ENCODE results near the gene TMED6. TPM values are rescaled to one million over a fixed set of nuclear protein-coding genes. Genes with fewer than 3 reads are reported as not detected.

TMED6 gene
- total RNA-seq, 1 experiment from 2014 or later, result 0.91 TPM

GRCh38 chr16:69325784-69326171 lies 25.8 kb downstream of the TMED6 start (continued):
- TF ChIP-seq CTCF (IDR thresholded peaks at IDR 0.05 in 2 of 3, conservative IDR thresholded peaks at IDR 0.05 in 1 of 3; ENCODE audit: borderline replicate concordance in 1 of 3, insufficient read depth in 1 of 3, low read depth in 2 of 3, low read length in 2 of 3), result no peak
- TF ChIP-seq SIN3A (IDR thresholded peaks at IDR 0.05; ENCODE audit: low read depth), result no peak
- TF ChIP-seq RAD21 (IDR thresholded peaks at IDR 0.05; ENCODE audit: low read depth), result no peak

- H3K79me2 ChIP-seq (ENCODE audit: insufficient read depth, low read length), result peaks cover 92% of the 10 kb centered on the region
- no peaks in the 10 kb centered on the region for H3K9me3 ChIP-seq (ENCODE audit: control insufficient read depth in 1 of 2, insufficient read depth in 1 of 2, low read depth in 1 of 2, low read length in 2 of 2)
- DNase-seq (ENCODE audit: low read depth, low spot score) (no peak), ATAC-seq (no peak)
- intact Hi-C loops (cut with micrococcal nuclease), result no loop called here
- peak overlapping the region; percentile 9; the same call in 1 of the 2 replicates for H3K27ac ChIP-seq (ENCODE audit: low read depth, low read length)
- no peak overlapping the region for H3K4me2 ChIP-seq (ENCODE audit: low read length)
- no peaks in the 10 kb centered on the region for H3K27me3 ChIP-seq (ENCODE audit: insufficient read depth, low read length)
- CTCF ChIA-PET, result no interaction called here
- BruUV-seq (replicated peaks), result TSS peak; percentile 25
- no peak for TF ChIP-seq EGR1 (IDR thresholded peaks at IDR 0.05; ENCODE audit: low read depth)
- no peak for TF ChIP-seq ZFX (IDR thresholded peaks at IDR 0.05)
- TF ChIP-seq SRF (IDR thresholded peaks at IDR 0.05; ENCODE audit: low read depth), result no peak
- no peak overlapping the region for H3K9ac ChIP-seq (ENCODE audit: low read length)
- peaks cover 11 to 20% of the 10 kb centered on the region in 2 experiments for H3K4me1 ChIP-seq (ENCODE audit: control insufficient read depth in 1 of 2, insufficient read depth in 2 of 2, low read length in 2 of 2)
- H2AFZ ChIP-seq (ENCODE audit: low read depth, low read length, poor library complexity, severe bottlenecking), result no peak overlapping the region
- peaks cover 20% of the 10 kb centered on the region; the same call in 1 of the 2 replicates for H4K20me1 ChIP-seq (ENCODE audit: insufficient read depth)
- no peaks in the 10 kb centered on the region for H3K9me2 ChIP-seq (ENCODE audit: insufficient read depth)
- peaks cover 51 to 69% of the 10 kb centered on the region in 2 experiments for H3K36me3 ChIP-seq (ENCODE audit: control insufficient read depth in 1 of 2, insufficient read depth in 2 of 2, low read length in 2 of 2)
- H3K4me3 ChIP-seq (replicated peaks in 1 of 2; ENCODE audit: low read depth in 1 of 2, low read length in 2 of 2), result no peak overlapping the region
- RAD21 ChIA-PET (ENCODE audit: low non-redundant PET in 1 of 2, low total read pairs in 2 of 2, uncharacterized antibody in 2 of 2, unreplicated experiment in 2 of 2), result no interaction called here
- POLR2A ChIA-PET, result no interaction called here
Observed at GRCh38 chr16:69324585-69325253, 26.9 kb downstream of the TMED6 start.
